Neural progenitor cell (in vitro differentiated cells): ENCODE measurements around the gene TEKTIP1. TPM values are rescaled to one million over a fixed set of nuclear protein-coding genes. Genes with fewer than 3 reads are reported as not detected.

Experiments used
- DNase-seq: peaks from one replicate; pipeline ENCODE4 v3.0.0-alpha.2; 2016; ENCODE audit warnings: low spot score
- H2AFZ ChIP-seq: fragments of 200-600 bp; sonication (generic); replicated peaks from 2 replicates; pipeline ENCODE4 v1.6.1; 2016; ENCODE audit warnings: antibody characterized with exemption
- H3F3A ChIP-seq: fragments of 200-600 bp; sonication (generic); 2 replicates; pipeline ENCODE4 v1.6.1; 2016; ENCODE audit warnings: antibody characterized with exemption, low read depth
- H3K27ac ChIP-seq: fragments of 200-600 bp; sonication (generic); 2 replicates; pipeline ENCODE4 v1.5.1; 2016; ENCODE audit warnings: mild to moderate bottlenecking
- H3K27me3 ChIP-seq: fragments of 200-600 bp; sonication (generic); 2 replicates; pipeline ENCODE4 v1.6.1; 2016; ENCODE audit warnings: mild to moderate bottlenecking, moderate library complexity
- H3K36me3 ChIP-seq: fragments of 200-600 bp; sonication (generic); 2 replicates; pipeline ENCODE4 v1.5.1; 2016
- H3K4me1 ChIP-seq: fragments of 200-600 bp; sonication (generic); 2 replicates; pipeline ENCODE4 v1.6.1; 2016; ENCODE audit warnings: mixed run types
- H3K4me2 ChIP-seq: fragments of 200-600 bp; sonication (generic); 2 replicates; pipeline ENCODE4 v1.6.1; 2016
- H3K4me3 ChIP-seq: fragments of 200-600 bp; sonication (generic); 2 replicates; pipeline ENCODE4 v1.5.1; 2016
- H3K79me2 ChIP-seq: fragments of 200-600 bp; sonication (generic); 2 replicates; pipeline ENCODE4 v1.6.1; 2016; ENCODE audit warnings: low read depth
- H3K9ac ChIP-seq: fragments of 200-600 bp; sonication (generic); 2 replicates; pipeline ENCODE4 v1.6.1; 2016
- H3K9me3 ChIP-seq: fragments of 200-600 bp; sonication (generic); 2 replicates; pipeline ENCODE4 v1.5.1; 2016; ENCODE audit warnings: low read depth
- H4K20me1 ChIP-seq: fragments of 200-600 bp; sonication (generic); 2 replicates; pipeline ENCODE4 v1.6.1; 2016; ENCODE audit warnings: low read depth
- H3K27ac Mint-ChIP-seq: 3 replicates; pipeline ENCODE4 v1.8.0; 2021; ENCODE audit warnings: mixed read lengths
- H3K27me3 Mint-ChIP-seq: 2 replicates; pipeline ENCODE4 v1.8.0; 2022; ENCODE audit warnings: low read depth, mild to moderate bottlenecking, inconsistent platforms, moderate library complexity, mixed read lengths; ENCODE audit not compliant: insufficient read depth
- H3K36me3 Mint-ChIP-seq: 3 replicates; pipeline ENCODE4 v1.8.0; 2021; ENCODE audit warnings: mixed read lengths
- H3K4me1 Mint-ChIP-seq: 3 replicates; pipeline ENCODE4 v1.8.0; 2021; ENCODE audit warnings: mixed read lengths
- H3K4me3 Mint-ChIP-seq: 3 replicates; pipeline ENCODE4 v1.8.0; 2021; ENCODE audit warnings: mild to moderate bottlenecking, moderate library complexity, mixed read lengths
- H3K9me3 Mint-ChIP-seq: 3 replicates; pipeline ENCODE4 v1.8.0; 2020; ENCODE audit warnings: mixed read lengths
- CTCF ChIP-seq: fragments of 200-600 bp; sonication (generic); IDR thresholded peaks from 2 replicates; pipeline ENCODE4 v1.5.1; 2017; ENCODE audit warnings: antibody characterized with exemption, mild to moderate bottlenecking
- EZH2 ChIP-seq: fragments of 200-600 bp; sonication (generic); IDR thresholded peaks from 2 replicates; pipeline ENCODE4 v1.6.1; 2017; ENCODE audit warnings: antibody characterized with exemption, mild to moderate bottlenecking, moderate library complexity
- EZH2phosphoT487 ChIP-seq: fragments of 200-600 bp; sonication (generic); IDR thresholded peaks from 2 replicates; pipeline ENCODE4 v1.6.1; 2017; ENCODE audit warnings: antibody characterized with exemption
- total RNA-seq: library from RNA; depleted of rRNA; stranded (reverse); fragments of >200 nt; gene quantifications from 2 replicates; pipeline ENCODE4 v1.2.3, GENCODE V29; 2015; ENCODE audit warnings: low replicate concordance

The TEKTIP1 gene
- total RNA-seq, 1 donor from 2014 or later: not detected

DNA sequence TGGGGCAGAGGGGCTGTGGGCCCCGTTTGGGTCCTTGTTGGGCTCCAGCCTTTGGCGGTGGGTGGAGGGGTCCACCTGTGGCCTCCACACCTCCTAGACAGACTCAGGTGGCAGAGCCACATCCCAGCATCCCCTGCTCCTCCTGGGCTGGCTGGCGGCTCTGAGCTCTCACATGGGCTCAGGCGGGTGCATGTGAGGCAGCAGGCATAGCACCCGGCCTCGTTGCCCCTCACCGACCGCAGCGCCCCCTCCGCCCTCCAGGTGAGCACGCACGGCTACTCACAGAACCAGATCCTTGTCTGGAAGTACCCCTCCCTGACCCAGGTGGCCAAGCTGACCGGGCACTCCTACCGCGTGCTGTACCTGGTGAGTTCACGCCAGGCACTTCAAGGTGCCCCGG lies 5.9 kb upstream of the TEKTIP1 start:
- H3K4me3 ChIP-seq: no peak overlapping the region
- Mint-ChIP-seq H3K27ac (no peak overlapping the region), H3K4me3 (no peak overlapping the region), H3K27me3 (peaks cover 10% of the 10 kb centered on the region), H3K4me1 (peaks cover 2% of the 10 kb centered on the region), H3K9me3 (no peaks in the 10 kb centered on the region), H3K36me3 (peaks cover 13% of the 10 kb centered on the region)
- H3K79me2 ChIP-seq: no peaks in the 10 kb centered on the region
- no peak overlapping the region for H3K9ac ChIP-seq
- no peak for TF ChIP-seq EZH2phosphoT487
- H3K27me3 ChIP-seq: no peaks in the 10 kb centered on the region
- H2AFZ ChIP-seq: no peak overlapping the region
- H3K4me1 ChIP-seq: no peaks in the 10 kb centered on the region
- H3F3A ChIP-seq: no peaks in the 10 kb centered on the region
- DNase-seq: no peak
- H3K9me3 ChIP-seq: no peaks in the 10 kb centered on the region
- no peaks in the 10 kb centered on the region for H3K36me3 ChIP-seq
- H4K20me1 ChIP-seq: peaks cover 12% of the 10 kb centered on the region
- H3K4me2 ChIP-seq: no peak overlapping the region
- no peak overlapping the region for H3K27ac ChIP-seq

- peaks cover 2% of the 10 kb centered on the region for H3F3A ChIP-seq
- no peaks in the 10 kb centered on the region for H3K27me3 ChIP-seq
- no peak overlapping the region for H3K27ac ChIP-seq
- H3K27ac Mint-ChIP-seq: no peak overlapping the region
- H3K27me3 Mint-ChIP-seq: peaks cover 10% of the 10 kb centered on the region
- no peaks in the 10 kb centered on the region for H3K9me3 ChIP-seq
- TF ChIP-seq EZH2phosphoT487: no peak
- no peak for TF ChIP-seq EZH2
- no peak for TF ChIP-seq CTCF
- no peak overlapping the region for H3K9ac ChIP-seq
- H3K4me2 ChIP-seq: no peak overlapping the region
- no peaks in the 10 kb centered on the region for H3K9me3 Mint-ChIP-seq
- H3K4me3 ChIP-seq: no peak overlapping the region
- no peaks in the 10 kb centered on the region for H3K36me3 ChIP-seq
- H3K4me1 ChIP-seq: no peaks in the 10 kb centered on the region
- no peak for DNase-seq
- no peak overlapping the region for H2AFZ ChIP-seq
- H3K36me3 Mint-ChIP-seq: peaks cover 14% of the 10 kb centered on the region
- no peaks in the 10 kb centered on the region for H3K79me2 ChIP-seq
- no peak overlapping the region for H3K4me3 Mint-ChIP-seq
- peaks cover 7% of the 10 kb centered on the region for H3K4me1 Mint-ChIP-seq
- peaks cover 18% of the 10 kb centered on the region for H4K20me1 ChIP-seq
Measured at GRCh38 chr19:3533563-3534216, 5.3 kb upstream of the TEKTIP1 start.

GRCh38 chr19:3534375-3535234 lies 4.4 kb upstream of the TEKTIP1 start:
- no peak for DNase-seq
- no peak overlapping the region for H3K27ac ChIP-seq
- no peaks in the 10 kb centered on the region for H3K36me3 ChIP-seq
- H3K79me2 ChIP-seq: no peaks in the 10 kb centered on the region
- Mint-ChIP-seq H3K27ac (no peak overlapping the region), H3K4me3 (no peak overlapping the region), H3K27me3 (peaks cover 10% of the 10 kb centered on the region), H3K4me1 (peaks cover 12% of the 10 kb centered on the region), H3K36me3 (peaks cover 16% of the 10 kb centered on the region), H3K9me3 (no peaks in the 10 kb centered on the region)
- H3K4me2 ChIP-seq: no peak overlapping the region
- no peak overlapping the region for H3K9ac ChIP-seq
- no peaks in the 10 kb centered on the region for H3K9me3 ChIP-seq
- H3K4me3 ChIP-seq: no peak overlapping the region
- no peak for TF ChIP-seq EZH2phosphoT487
- TF ChIP-seq CTCF: no peak
- no peak for TF ChIP-seq EZH2
- H3K4me1 ChIP-seq: no peaks in the 10 kb centered on the region
- peaks cover 27% of the 10 kb centered on the region for H4K20me1 ChIP-seq
- H3F3A ChIP-seq: peaks cover 6% of the 10 kb centered on the region
- H2AFZ ChIP-seq: no peak overlapping the region
- no peaks in the 10 kb centered on the region for H3K27me3 ChIP-seq

- Mint-ChIP-seq H3K9me3 (no peaks in the 10 kb centered on the region), H3K4me1 (peaks cover 13% of the 10 kb centered on the region), H3K27me3 (peaks cover 10% of the 10 kb centered on the region), H3K36me3 (peaks cover 18% of the 10 kb centered on the region), H3K27ac (no peak overlapping the region), H3K4me3 (no peak overlapping the region)
- TF ChIP-seq EZH2: no peak
- no peak for TF ChIP-seq EZH2phosphoT487
- no peak for TF ChIP-seq CTCF
- Histone ChIP-seq H3K36me3 (no peaks in the 10 kb centered on the region), H3K4me3 (no peak overlapping the region), H3K9me3 (no peaks in the 10 kb centered on the region), H3F3A (peaks cover 6% of the 10 kb centered on the region), H3K27me3 (no peaks in the 10 kb centered on the region), H2AFZ (no peak overlapping the region), H4K20me1 (peaks cover 31% of the 10 kb centered on the region), H3K9ac (no peak overlapping the region), H3K27ac (no peak overlapping the region), H3K4me2 (no peak overlapping the region), H3K4me1 (no peaks in the 10 kb centered on the region), H3K79me2 (no peaks in the 10 kb centered on the region)
- no peak for DNase-seq
Measured at GRCh38 chr19:3535235-3535535, 3.8 kb upstream of the TEKTIP1 start.
